Peyer's patch (tissue), 4 donors: Measurements from ENCODE around the gene EDC3.

Source experiments
- CTCF ChIP-seq, 6 experiments: fragments of 450-650 bp in 4 of 6; fragments of 200-600 bp in 2 of 6; sonication (generic) in 1 of 6; IDR thresholded peaks; one replicate each; pipeline ENCODE4 v1.5.1; 2017 to 2019; ENCODE audit warnings: antibody characterized with exemption in 6 of 6, mild to moderate bottlenecking in 3 of 6, moderate library complexity in 1 of 6
- POLR2A ChIP-seq, 2 donors: fragments of 450-650 bp; IDR thresholded peaks; one replicate each; pipeline ENCODE4 v1.5.1; 2017; ENCODE audit warnings: antibody characterized with exemption in 2 of 2, mild to moderate bottlenecking in 2 of 2, moderate library complexity in 2 of 2

- TF ChIP-seq CTCF (IDR thresholded peaks at IDR 0.05) (no peak), POLR2A (IDR thresholded peaks at IDR 0.05) (no peak)
These were observed 64.8 kb downstream of the EDC3 start for GRCh38 chr15:74631087-74631385.
